UCSD-AML1 (cell line): ENCODE data around the gene MAPK7.
"Not testable (repeated sequence)": the region's sequence is repeated elsewhere in the genome, so short reads cannot be mapped to it uniquely, and the experiment has no call there.

Experiments used
- DNase-seq: peaks from one replicate; lab custom pipeline; 2025; ENCODE audit not compliant: unreplicated experiment; lab: John Stamatoyannopoulos, UW

The MAPK7 gene

DNA sequence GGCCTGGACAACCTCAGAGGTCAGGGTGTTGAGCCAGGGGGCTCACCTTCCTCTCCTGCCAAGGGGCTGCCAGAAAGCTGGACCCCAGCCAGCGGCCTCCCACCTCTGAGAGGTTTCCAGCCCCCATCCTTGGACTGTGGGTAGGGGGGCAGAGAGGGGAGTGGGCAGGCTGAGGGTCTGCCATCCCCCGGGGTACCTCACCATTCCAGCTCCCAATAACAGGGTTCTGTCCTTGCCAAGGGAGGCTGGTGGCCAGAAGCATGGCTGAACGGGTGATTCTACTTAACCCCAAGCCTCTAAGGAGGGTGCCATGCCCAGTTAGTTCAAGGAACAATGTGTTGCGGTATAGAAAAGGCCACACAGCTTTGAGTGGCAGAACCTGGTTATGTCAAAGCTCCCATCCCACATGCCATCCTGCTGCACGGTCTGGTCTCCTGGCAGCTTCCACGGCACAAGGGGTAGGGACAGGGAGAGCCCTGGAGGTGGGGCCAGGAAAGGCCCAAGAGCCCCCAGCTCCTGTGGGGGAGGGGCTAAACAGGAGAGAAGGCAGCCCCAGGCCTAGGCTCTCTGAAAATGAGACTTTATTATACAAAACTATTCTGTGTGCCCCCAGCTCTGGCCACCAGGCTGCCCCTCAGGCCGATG, 35.6 kb upstream of the MAPK7 start:
- no peak for DNase-seq

DNA sequence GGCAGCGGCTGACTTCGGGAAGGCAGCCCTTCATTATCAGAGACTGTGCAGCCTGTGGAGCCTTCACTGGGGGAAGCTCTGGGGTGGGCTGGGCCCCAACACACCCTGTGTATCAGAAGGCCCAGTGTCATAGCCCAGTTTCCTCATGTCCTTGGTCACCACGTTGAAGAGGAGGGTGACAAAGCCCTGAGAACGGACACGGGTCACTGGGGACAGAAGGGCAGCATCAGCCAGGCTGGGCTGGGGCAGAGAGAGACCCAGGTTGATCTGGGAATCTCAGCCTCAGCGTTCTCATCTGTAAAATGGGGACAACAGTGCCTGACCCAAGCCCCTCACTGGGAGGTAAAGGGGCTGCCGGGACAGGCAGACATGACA, 35.1 kb upstream of the MAPK7 start:
- no peak for DNase-seq

- DNase-seq, result no peak
These were observed 34.6 kb upstream of the MAPK7 start for GRCh38 chr17:19343671-19344151.

DNA sequence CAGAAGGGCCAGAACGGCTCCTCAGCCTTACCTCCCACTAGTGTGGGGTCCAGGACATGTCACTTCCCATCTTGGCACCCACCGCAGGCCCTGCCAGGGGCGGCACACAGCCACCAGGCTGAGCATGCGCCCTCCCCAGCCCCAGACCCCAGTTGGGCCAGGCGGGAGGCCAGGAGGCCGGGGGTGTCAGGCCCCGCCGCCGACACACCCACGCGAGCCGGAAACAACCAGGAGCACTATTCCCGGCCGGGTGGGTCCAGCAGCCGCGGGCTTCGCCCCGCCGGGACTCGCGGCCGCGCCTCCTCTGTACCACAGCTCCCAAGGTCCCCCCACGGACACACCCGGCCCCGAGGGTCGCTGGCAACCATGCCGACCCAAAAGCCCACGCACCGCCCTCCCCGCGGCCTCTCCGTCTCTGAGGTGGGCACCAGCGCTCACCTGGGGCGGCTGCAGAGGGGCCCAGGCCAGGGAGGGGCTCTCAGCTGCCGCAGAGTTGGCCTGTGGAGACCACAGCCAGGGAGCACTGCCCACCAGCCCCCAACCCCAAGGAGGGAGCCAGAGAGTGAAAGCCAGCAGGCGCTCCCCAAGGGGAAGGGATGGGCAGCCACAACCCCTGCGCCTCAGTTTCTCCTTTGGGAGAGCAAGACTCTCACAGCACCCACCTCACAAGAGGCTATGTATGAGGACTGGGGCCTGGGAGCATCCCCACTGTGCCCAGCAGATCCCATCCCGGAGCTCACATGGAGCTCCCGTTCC, 33.8 kb upstream of the MAPK7 start:
- no peak for DNase-seq

- no peak for DNase-seq
These were observed 33.2 kb upstream of the MAPK7 start for GRCh38 chr17:19345067-19345460.

DNA sequence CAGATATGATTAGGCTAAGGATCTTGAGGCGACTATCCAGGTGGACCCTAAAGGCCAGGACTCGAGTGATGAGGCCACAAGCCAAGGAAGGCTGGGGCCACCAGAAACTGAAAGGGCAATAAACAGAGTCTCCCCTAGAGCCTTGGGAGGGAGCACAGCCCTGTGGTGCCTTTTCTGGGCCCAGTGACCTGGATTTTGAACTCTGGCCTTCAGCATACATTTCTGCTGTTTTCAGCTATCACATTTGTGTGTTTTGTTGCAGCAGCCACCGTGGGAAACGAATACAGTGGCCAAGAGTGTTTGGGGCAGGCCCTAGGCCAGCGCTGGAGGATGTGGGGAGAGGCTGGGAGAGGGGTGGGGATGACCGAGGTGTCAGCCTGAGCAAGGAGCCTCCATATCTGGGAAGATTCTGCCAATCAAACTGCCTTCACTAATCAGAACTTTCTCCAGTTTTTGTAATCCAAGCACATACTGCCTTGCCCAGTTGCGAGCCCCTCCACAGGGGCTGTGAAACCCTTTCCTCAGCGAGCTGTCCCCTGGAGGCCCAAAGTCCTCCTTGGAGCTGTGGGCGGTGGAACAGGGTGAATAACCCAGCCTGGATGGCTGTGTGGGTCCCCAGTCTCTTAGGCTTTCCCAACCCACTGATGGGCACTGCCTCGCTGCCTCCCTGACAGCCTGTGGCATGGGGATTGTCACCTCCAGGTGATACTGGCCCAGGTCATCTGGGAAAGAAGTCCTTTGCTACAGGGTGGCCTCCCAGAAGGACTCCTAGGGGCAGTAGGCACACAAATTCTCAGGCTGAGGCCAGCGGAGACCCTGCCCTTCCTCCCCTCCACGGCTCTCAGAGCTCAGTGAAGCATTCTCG, 32.6 kb upstream of the MAPK7 start:
- DNase-seq, result no peak

DNA sequence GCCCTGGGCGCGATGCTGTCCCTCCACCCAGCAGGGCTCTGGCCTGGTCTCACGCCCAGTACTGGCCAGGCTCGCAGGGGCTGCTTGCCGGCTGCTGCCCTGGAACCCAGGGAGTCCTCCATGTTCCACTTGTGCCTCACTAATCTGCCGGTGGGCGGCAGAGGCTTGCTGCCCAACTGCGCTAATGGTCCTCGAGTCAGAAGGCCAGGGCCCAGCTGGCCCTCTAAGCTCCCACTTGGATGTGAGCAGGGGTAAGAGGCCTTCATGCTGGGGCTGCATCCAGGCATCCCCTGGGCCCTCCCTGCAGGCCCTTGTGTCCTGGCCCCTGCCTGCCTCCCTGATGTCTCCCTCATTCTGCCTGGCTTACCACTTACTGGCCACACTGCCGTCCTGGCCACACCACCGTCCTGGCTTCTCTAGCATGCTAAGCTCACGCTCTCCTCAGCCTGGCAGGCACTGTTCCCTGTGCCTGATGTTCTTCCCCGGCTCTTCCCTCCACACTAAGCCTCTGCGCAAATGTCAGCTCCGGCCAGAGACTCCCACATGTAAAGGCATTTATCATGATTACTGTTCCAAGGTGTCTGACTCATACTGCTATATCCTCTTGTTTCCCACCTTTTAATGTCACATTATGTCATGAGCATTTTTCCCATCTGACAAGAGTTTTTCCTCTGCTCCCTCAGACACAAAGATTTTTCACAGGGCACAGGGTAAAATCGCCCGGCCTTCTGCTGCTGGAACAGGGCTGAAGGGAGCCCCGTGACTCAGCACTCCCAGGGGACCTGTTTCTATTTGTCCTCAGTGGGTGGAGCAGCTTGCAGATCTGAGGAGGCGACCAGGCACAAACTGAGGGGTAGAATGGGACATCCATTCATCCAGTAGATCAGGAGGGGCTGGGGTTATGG, 31.7 kb upstream of the MAPK7 start:
- no peak for DNase-seq

DNA sequence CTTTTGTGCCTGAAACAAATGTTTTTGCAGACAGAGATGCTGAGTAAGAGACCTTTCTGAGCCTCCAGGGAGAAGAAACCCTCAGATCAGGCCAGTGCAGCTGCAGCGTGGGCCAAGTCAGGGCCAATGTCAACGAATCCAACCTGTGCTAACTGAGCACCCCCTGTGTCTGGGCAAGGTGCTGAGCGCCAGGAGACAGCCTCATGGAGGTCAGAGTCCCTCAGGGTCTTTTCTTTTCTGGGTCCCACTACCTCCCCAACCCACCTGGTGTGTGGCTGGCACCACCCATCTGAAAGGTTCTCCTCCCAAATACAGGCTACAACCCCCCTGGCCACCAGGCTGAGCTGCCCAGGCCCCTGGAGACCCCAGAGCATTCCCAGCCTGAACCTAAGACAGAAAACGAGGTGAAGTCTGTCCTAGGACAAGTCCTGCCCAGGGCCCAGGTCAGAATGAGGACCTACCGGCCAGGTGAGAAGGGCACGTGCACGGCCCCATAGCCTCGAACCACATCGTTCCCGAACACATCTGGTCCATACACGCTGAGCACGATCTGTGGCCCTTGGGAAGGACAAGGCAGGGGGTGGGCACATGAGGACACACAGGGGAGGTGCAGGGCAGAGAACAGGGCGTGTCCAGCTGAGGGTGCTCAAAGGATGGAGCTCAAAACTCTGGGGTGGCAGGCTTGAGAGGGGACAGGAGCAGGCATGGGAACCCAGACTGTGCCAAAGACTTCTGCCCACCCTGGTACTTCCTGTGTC, 30.8 kb upstream of the MAPK7 start:
- DNase-seq, result no peak

DNA sequence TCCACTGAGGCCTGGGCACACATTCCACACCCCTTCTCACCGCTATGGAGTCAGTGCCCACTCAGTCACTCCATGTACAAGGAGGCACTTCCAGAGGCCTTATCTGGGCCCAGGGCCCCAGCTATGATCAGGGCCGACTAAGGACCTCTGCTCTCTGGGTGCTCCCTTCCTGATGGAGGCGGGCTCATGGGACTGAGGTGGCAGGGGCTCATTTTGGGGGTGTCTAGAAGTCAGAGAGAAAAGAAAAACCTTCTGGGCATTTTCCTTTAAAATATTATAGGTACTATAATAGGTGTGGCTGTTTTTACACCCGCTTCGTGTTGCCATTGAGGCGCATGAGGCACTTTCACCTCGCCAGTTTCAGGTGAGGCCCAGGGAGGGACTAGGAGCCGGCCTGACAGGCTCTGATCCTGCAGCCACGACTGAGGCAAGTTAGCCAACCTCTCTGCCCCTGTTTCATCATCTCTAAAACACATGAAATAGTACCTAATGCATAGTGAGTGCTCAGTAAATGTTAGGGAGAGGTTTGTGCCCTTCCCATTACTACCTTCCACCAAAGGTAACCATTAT, 30.1 kb upstream of the MAPK7 start:
- DNase-seq, result no peak

DNA sequence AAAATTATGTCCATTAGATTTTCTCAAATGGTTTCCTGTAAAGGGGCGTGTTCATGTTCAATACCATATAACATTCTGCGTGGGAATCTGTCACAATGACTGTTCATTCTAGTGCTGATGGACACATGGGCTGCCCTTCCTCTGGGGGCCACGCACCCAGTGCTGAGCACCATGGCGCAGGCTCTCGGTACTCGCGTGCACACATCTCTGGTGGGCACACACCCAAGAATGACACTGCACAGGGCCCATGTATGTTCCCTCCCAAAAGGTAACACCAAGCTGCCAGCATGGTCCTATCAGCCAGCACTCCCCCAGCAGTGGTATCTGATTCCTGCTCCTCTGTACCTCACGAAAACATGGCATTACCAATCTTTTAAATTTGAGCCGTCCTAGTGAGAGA, 29.5 kb upstream of the MAPK7 start:
- no peak for DNase-seq

DNA sequence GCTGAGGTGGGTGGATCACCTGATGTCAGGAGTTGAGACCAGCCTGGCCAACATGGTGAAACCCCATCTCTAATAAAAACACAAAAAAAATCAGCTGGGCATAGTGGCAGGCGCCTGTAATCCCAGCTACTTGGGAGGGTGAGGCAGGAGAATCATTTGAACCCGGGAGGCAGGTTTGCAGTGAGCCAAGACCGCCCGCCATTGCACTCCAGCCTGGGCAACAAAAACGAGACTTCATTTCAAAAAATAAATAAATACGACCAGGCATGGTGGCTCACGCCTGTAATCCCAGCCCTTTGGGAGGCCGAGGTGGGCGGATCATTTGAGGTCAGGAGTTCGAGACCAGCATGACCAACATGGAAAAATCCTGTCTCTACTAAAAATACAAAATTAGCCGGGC, 24.9 kb upstream of the MAPK7 start:
- not testable (repeated sequence) for DNase-seq

GRCh38 chr17:19354748-19355147, 23.6 kb upstream of the MAPK7 start:
- DNase-seq, result no peak

- no peak for DNase-seq
These were observed 20.9 kb upstream of the MAPK7 start for GRCh38 chr17:19357351-19357750.

DNA sequence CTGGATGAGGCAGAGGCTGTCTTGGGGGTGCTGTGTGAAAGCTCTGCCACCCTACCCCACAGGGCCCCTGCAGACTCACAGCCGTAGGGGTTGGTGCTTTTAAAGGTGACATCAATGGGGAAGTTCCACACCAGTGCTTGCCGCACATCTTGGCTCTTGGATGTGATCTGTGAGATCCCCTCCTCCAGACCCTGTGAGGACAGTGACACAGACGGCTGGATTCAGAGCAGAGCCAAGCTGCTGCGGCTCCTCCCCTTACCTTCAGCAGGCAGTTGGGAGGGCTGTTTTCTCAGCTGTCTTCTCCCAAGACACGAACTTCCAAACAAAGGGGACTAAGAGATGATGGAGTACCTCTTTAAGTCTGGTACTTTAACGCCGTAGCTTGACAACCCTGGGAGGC, 20.5 kb upstream of the MAPK7 start:
- DNase-seq, result no peak

- DNase-seq, result no peak
These were observed 19.1 kb upstream of the MAPK7 start for GRCh38 chr17:19359151-19359550.

- no peak for DNase-seq
These were observed 18.4 kb upstream of the MAPK7 start for GRCh38 chr17:19359856-19360255.

- DNase-seq, result no peak
These were observed 17.5 kb upstream of the MAPK7 start for GRCh38 chr17:19360772-19361171.

DNA sequence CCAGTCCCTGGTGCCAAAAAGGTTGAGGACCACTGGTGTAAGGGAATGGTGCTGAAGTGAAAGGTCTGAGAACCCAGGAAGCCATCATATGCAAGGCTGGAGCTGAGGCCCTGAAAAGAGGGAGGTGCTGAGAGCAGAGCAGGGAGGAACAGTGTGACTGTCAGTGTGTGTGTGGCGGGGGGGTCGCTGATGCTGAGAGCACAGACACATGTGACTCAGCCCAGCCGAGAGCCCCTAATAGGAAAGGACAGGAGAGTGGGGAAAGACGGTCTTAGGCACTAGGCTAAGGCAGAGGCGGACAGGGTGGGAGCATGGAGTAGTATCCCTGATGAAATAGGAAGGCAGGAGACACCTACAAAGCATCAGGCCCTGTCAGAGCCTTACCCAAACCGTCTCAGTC, 17.0 kb upstream of the MAPK7 start:
- no peak for DNase-seq

- DNase-seq, result no peak
These were observed 16.4 kb upstream of the MAPK7 start for GRCh38 chr17:19361944-19362276.
